GM12872 (cell line): ENCODE data around the gene GFER.

Experiments
- CTCF ChIP-seq: IDR thresholded peaks from 3 replicates; pipeline ENCODE4 v1.5.1; 2011; ENCODE audit warnings: low read depth, mild to moderate bottlenecking, low read length, moderate library complexity; ENCODE audit not compliant: insufficient read depth

Gene GFER

GRCh38 chr16:2015117-2015946, 31.3 kb downstream of the GFER start:
- no peak for TF ChIP-seq CTCF

- no peak for TF ChIP-seq CTCF
Measured at GRCh38 chr16:2015947-2016208, 31.9 kb downstream of the GFER start.

GRCh38 chr16:2016407-2016922, 32.5 kb downstream of the GFER start:
- TF ChIP-seq CTCF: peak; percentile 63

- TF ChIP-seq CTCF: no peak
Measured at GRCh38 chr16:2019518-2019920, 35.5 kb downstream of the GFER start, which contains the start of gene NPW. TSS of gene NPW (plus strand) at chr16:2019785.

- TF ChIP-seq CTCF: no peak
Measured at GRCh38 chr16:2019921-2020831, 36.2 kb downstream of the GFER start.

- no peak for TF ChIP-seq CTCF
Measured at GRCh38 chr16:2022723-2023091, 38.7 kb downstream of the GFER start.

- TF ChIP-seq CTCF: peak; percentile 98
Measured at GRCh38 chr16:2023092-2024031, 39.4 kb downstream of the GFER start.
